Esophagus squamous epithelium (tissue), 4 donors: ENCODE data around the gene PDGFD.

Experiments used
- CTCF ChIP-seq, 6 experiments: fragments of 450-650 bp in 4 of 6; fragments of 200-600 bp in 2 of 6; sonication (generic) in 2 of 6; IDR thresholded peaks; one replicate each; pipeline ENCODE4 v1.5.1; 2016 to 2019; ENCODE audit warnings: antibody characterized with exemption in 6 of 6, mild to moderate bottlenecking in 4 of 6, moderate library complexity in 4 of 6
- POLR2A ChIP-seq, 4 donors: fragments of 450-650 bp; IDR thresholded peaks; one replicate each; pipeline ENCODE4 v1.6.1; 2017; ENCODE audit warnings: antibody characterized with exemption in 4 of 4, mild to moderate bottlenecking in 4 of 4, moderate library complexity in 3 of 4

- no peak for TF ChIP-seq POLR2A (IDR thresholded peaks at IDR 0.05)
- no peak for TF ChIP-seq CTCF (IDR thresholded peaks at IDR 0.05)
These were observed 265.2 kb downstream of the PDGFD start for GRCh38 chr11:103898577-103899336.
